K562 (cell line): ENCODE results near the gene HADHA. TPM values are rescaled to one million over a fixed set of nuclear protein-coding genes. Genes with fewer than 3 reads are reported as not detected.
A peak's percentile ranks its signal among the peaks of the same experiment; 100 is the strongest.

Experiments
- ASH1L ChIP-seq: fragments of 450-650 bp; IDR thresholded peaks from 2 replicates; pipeline ENCODE4 v1.6.1; 2018; ENCODE audit warnings: borderline replicate concordance, mild to moderate bottlenecking, low read depth; ENCODE audit not compliant: partially characterized antibody
- ATF7 ChIP-seq: fragments of 450-650 bp; IDR thresholded peaks from 2 replicates; pipeline ENCODE4 v1.7.1; 2014; ENCODE audit warnings: mild to moderate bottlenecking, moderate library complexity
- ELK1 ChIP-seq: sonication (generic); formaldehyde crosslinking; IDR thresholded peaks from 2 replicates; pipeline ENCODE4 v1.8.1; 2022; ENCODE audit warnings: missing genetic modification reagents
- ETV1 ChIP-seq: fragments of 450-650 bp; conservative IDR thresholded peaks from 2 replicates; pipeline ENCODE4 v1.6.1; 2016; ENCODE audit warnings: missing genetic modification characterization, control low read depth, low read depth, missing compliant biosample characterization
- ETV5 ChIP-seq: sonication (generic); formaldehyde crosslinking; IDR thresholded peaks from 2 replicates; pipeline ENCODE4 v1.4.0; 2020; ENCODE audit warnings: low read depth, mild to moderate bottlenecking, missing genetic modification reagents
- RBBP5 ChIP-seq: fragments of 200-600 bp; sonication (generic); IDR thresholded peaks from 2 replicates; pipeline ENCODE4 v1.6.1; 2012; ENCODE audit warnings: borderline replicate concordance, mild to moderate bottlenecking, low read length, control low read depth, inconsistent platforms; ENCODE audit not compliant: insufficient read depth, poor library complexity, severe bottlenecking
- ZFP1 ChIP-seq: fragments of 450-650 bp; formaldehyde crosslinking; IDR thresholded peaks from 2 replicates; pipeline ENCODE4 v1.4.0; 2020; ENCODE audit warnings: mild to moderate bottlenecking, mixed read lengths
- ZNF134 ChIP-seq: fragments of 250-450 bp; sonication (Bioruptor Pico); conservative IDR thresholded peaks from 2 replicates; pipeline ENCODE4 v1.4.0; 2020
- ZNF146 ChIP-seq: IDR thresholded peaks from one replicate; pipeline ENCODE4 v1.6.1; 2018; ENCODE audit warnings: missing compliant biosample characterization; ENCODE audit not compliant: unreplicated experiment
- ZNF431 ChIP-seq: sonication (generic); formaldehyde crosslinking; IDR thresholded peaks from 2 replicates; pipeline ENCODE4 v1.8.0; 2022; ENCODE audit warnings: mild to moderate bottlenecking, missing genetic modification reagents
- polyA plus RNA-seq, 8 experiments: library from polyadenylated mRNA; depleted of rRNA in 4 of 8; stranded (reverse) in 5 of 8; unstranded in 3 of 8; fragments of >200 nt; fragmentation: Nextera tagmentation in 2 of 8; fragmentation: Illumina TruSeq in 1 of 8; extraction: Ambion mirVana in 2 of 8; extraction: Trizol in 1 of 8; gene quantifications; 2 replicates each; pipeline versions ENCODE4 v1.2.1 to v1.2.3, GENCODE V29; 2011 to 2014; ENCODE audit warnings: inconsistent platforms in 1 of 8, missing spikeins in 1 of 8
- total RNA-seq, 7 experiments: library from RNA; depleted of rRNA in 6 of 7; stranded (reverse); fragments of >200 nt in 6 of 7; fragmentation: Illumina TruSeq in 2 of 7; extraction: Trizol in 2 of 7; gene quantifications; 2 replicates each; pipeline versions ENCODE4 v1.2.1 to v1.2.3, GENCODE V29; 2011 to 2021; ENCODE audit warnings: low replicate concordance in 1 of 7
- TF ChIP-seq, protein P1 (sequence below), 3 experiments: fragments of 200-800 bp in 1 of 3; fragments of 250-450 bp in 1 of 3; fragments of 450-650 bp in 1 of 3; sonication (Bioruptor Pico) in 1 of 3; sonication (Bioruptor generic) in 1 of 3; formaldehyde crosslinking in 1 of 3; IDR thresholded peaks; 2 replicates each; pipeline versions ENCODE4 v1.6.1 to v1.8.0; 2016 to 2022; ENCODE audit warnings: mild to moderate bottlenecking in 2 of 3, missing genetic modification characterization in 2 of 3, missing compliant biosample characterization in 1 of 3, moderate library complexity in 1 of 3
- TF ChIP-seq, protein P2 (sequence below): fragments of 250-450 bp; sonication (Bioruptor Pico); IDR thresholded peaks from 2 replicates; pipeline ENCODE4 v1.4.0; 2020
- TF ChIP-seq, protein P3 (sequence below): sonication (generic); formaldehyde crosslinking; IDR thresholded peaks from 2 replicates; pipeline ENCODE4 v1.8.1; 2022; ENCODE audit warnings: missing genetic modification reagents
- TF ChIP-seq, protein P4 (sequence below), 2 experiments: IDR thresholded peaks; 2 replicates each; pipeline ENCODE4 v1.6.1; 2011; ENCODE audit warnings: borderline replicate concordance in 1 of 2, control low read depth in 1 of 2, low read depth in 1 of 2, low read length in 1 of 2, mild to moderate bottlenecking in 1 of 2, mixed read lengths in 1 of 2, moderate library complexity in 1 of 2; ENCODE audit not compliant: insufficient read depth in 1 of 2, insufficient read length in 1 of 2, poor library complexity in 1 of 2, severe bottlenecking in 1 of 2; ENCODE audit errors: extremely low read depth in 1 of 2

HADHA gene
- total and polyA plus RNA-seq, 9 of the 15 experiments (the other 6 are each of a cell fraction or from before 2014, with no cell fraction given), result 145 to 326 (median 202) TPM

DNA sequence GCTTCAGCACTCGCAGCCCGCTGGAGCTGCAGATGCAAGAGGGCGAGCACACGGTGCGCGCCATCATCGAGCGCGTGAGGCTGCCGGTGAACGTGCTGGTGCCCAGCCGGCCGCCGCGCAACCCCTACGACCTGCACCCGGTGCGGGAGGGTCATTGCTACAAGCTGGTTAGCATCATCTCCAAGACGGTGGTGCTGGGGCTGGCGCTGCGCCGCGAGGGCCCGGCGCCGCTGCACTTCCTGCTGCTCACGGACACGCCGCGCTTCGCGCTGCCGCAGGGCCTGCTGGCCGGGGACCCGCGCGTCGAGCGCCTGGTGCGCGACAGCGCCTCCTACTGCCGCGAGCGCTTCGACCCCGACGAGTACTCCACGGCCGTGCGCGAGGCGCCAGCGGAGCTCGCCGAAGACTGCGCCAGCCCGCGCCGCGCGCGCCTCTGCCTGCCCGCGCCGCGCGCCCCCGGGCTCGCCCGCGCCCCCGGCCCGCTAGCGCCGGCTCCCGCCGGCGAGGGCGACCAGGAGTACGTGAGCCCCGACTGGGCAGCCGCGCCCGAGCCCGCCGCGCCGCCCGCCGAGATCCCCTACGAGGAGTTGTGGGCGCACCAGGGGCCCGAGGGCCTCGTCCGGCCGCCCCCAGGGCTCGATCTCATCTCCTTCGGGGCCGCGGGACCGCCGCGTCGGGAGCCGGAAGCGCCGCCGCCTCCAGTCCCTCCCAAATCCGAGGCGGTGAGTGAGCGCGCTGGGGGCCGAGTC is 59.7 kb downstream of the HADHA start (continued):
- TF ChIP-seq, protein P1, sequence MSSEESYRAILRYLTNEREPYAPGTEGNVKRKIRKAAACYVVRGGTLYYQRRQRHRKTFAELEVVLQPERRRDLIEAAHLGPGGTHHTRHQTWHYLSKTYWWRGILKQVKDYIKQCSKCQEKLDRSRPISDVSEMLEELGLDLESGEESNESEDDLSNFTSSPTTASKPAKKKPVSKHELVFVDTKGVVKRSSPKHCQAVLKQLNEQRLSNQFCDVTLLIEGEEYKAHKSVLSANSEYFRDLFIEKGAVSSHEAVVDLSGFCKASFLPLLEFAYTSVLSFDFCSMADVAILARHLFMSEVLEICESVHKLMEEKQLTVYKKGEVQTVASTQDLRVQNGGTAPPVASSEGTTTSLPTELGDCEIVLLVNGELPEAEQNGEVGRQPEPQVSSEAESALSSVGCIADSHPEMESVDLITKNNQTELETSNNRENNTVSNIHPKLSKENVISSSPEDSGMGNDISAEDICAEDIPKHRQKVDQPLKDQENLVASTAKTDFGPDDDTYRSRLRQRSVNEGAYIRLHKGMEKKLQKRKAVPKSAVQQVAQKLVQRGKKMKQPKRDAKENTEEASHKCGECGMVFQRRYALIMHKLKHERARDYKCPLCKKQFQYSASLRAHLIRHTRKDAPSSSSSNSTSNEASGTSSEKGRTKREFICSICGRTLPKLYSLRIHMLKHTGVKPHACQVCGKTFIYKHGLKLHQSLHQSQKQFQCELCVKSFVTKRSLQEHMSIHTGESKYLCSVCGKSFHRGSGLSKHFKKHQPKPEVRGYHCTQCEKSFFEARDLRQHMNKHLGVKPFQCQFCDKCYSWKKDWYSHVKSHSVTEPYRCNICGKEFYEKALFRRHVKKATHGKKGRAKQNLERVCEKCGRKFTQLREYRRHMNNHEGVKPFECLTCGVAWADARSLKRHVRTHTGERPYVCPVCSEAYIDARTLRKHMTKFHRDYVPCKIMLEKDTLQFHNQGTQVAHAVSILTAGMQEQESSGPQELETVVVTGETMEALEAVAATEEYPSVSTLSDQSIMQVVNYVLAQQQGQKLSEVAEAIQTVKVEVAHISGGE (CRISPR knock-in tag; IDR thresholded peaks at IDR 0.05), result peak in 1 of 3 experiments; percentile 85; a peak in 2 of 6 replicates
- TF ChIP-seq ASH1L (no peak), ELK1 (0 out of 2 replicates have a peak, but pooled peaks have one; percentile 52), ETV1 (peak; percentile 46; the same call in 1 of the 2 replicates), ZNF431 (CRISPR knock-in tag) (peak; percentile 82), ETV5 (CRISPR knock-in tag) (peak; percentile 70), RBBP5 (peak; percentile 83), ZFP1 (no peak), ATF7 (peak; percentile 66), ZNF134 (CRISPR knock-in tag) (no peak; the same call in 1 of the 2 replicates), ZNF146 (CRISPR knock-in tag) (peak; percentile 17)
- TF ChIP-seq, protein P2, sequence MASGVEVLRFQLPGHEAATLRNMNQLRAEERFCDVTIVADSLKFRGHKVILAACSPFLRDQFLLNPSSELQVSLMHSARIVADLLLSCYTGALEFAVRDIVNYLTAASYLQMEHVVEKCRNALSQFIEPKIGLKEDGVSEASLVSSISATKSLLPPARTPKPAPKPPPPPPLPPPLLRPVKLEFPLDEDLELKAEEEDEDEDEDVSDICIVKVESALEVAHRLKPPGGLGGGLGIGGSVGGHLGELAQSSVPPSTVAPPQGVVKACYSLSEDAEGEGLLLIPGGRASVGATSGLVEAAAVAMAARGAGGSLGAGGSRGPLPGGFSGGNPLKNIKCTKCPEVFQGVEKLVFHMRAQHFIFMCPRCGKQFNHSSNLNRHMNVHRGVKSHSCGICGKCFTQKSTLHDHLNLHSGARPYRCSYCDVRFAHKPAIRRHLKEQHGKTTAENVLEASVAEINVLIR, result peak; percentile 43; the same call in 1 of the 2 replicates
- TF ChIP-seq, protein P3, sequence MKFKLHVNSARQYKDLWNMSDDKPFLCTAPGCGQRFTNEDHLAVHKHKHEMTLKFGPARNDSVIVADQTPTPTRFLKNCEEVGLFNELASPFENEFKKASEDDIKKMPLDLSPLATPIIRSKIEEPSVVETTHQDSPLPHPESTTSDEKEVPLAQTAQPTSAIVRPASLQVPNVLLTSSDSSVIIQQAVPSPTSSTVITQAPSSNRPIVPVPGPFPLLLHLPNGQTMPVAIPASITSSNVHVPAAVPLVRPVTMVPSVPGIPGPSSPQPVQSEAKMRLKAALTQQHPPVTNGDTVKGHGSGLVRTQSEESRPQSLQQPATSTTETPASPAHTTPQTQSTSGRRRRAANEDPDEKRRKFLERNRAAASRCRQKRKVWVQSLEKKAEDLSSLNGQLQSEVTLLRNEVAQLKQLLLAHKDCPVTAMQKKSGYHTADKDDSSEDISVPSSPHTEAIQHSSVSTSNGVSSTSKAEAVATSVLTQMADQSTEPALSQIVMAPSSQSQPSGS (CRISPR knock-in tag), result 0 out of 2 replicates have a peak, but pooled peaks have one; percentile 68
- TF ChIP-seq, protein P4, sequence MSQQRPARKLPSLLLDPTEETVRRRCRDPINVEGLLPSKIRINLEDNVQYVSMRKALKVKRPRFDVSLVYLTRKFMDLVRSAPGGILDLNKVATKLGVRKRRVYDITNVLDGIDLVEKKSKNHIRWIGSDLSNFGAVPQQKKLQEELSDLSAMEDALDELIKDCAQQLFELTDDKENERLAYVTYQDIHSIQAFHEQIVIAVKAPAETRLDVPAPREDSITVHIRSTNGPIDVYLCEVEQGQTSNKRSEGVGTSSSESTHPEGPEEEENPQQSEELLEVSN (IDR thresholded peaks at IDR 0.05; ENCODE audit: borderline replicate concordance in 1 of 2, extremely low read depth in 1 of 2, insufficient read depth in 1 of 2, insufficient read length in 1 of 2, low read depth in 1 of 2, low read length in 1 of 2, poor library complexity in 1 of 2, severe bottlenecking in 1 of 2), result peak; percentile 97 to 99
